Measurements from ENCODE around the gene NQO2.

The NQO2 gene, protein sequence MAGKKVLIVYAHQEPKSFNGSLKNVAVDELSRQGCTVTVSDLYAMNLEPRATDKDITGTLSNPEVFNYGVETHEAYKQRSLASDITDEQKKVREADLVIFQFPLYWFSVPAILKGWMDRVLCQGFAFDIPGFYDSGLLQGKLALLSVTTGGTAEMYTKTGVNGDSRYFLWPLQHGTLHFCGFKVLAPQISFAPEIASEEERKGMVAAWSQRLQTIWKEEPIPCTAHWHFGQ

DNA sequence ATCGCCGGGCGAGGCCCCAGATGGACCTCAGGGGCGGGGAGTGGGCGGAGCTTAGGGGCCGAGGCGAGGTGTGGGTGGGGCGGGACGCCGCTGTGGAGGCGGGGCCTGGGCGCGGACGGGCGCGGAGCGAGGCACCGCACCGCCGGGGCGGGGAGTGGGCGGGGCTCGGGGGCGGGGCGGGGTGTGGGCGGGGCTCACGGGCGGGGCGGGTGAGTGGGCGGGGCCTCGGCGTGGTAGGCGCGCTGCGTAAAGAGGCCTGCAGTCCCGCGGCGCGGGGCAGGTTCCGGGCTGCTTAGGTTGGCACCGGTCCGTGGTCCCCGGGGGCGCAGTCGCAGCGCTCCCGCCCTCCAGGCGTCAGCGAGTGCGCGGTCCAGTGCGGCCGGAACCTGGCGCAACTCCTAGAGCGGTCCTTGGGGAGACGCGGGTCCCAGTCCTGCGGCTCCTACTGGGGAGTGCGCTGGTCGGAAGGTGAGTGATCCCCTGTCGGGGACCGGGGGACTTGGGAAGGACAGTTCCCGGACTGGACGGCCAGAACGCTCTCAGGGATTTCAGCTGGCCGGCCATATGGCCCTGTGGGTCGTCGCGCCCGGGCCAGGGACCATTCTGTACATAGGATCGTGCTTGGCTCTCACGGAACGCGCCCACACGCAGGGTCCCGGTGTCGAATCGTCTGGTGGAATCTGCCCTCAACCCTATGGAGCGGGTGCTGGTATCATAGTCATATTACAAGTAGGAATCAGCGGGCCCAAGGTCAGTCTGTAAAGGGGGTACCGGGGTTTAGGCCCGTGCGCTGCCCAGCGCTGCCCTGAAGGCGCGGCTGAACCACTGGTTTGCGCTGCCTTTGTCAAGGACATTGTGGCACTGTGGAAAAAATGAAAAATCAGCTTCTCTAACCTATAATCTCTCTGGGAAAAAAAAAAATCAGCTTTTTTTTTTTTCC lies at the start of gene NQO2:
NQO2 (plus strand) TSS at position 277 of the 940 bp plus-strand sequence. CDS start 6,659 bp downstream, outside the sequence.
- Mint-ChIP-seq H3K9me3 (no peaks in the 10 kb centered on the region), H3K36me3 (ENCODE audit: insufficient read depth) (peaks cover 12% of the 10 kb centered on the region), H3K27me3 (no peaks in the 10 kb centered on the region), H3K4me1 (peaks cover 30% of the 10 kb centered on the region), H3K4me3 (peak within 1 kb of the TSS; percentile 88), H3K27ac (ENCODE audit: low read depth) (peak within 1 kb of the TSS; percentile 80)
- ATAC-seq (replicated peaks; ENCODE audit: extremely low read depth, poor library complexity, severe bottlenecking) (peak; percentile 71), DNase-seq (ENCODE audit: low spot score in 2 of 2) (peak; percentile 78 to 82)

DNA sequence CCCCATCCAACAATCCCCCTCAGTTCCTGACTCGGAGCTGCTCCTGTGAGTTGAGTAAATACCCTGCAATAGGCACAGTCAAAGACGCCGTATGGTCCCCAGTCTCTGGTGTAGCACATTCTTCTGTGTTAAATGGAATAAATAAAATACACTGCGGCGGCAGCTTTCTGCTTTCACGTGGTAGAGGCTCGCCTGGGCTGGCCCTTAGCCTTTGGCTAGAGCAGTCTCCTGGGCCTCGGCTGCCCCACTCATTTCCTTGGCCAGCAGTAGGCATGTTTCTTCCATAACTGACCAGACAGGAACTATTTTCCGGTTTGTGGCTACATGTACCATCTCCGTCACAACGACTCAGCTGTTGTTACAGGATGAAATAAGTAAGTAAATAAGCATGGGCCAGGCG lies 49.0 kb upstream of the NQO2 start:
- DNase-seq (ENCODE audit: low spot score in 2 of 2) (no peak), ATAC-seq (replicated peaks; ENCODE audit: extremely low read depth, poor library complexity, severe bottlenecking) (no peak)

DNA sequence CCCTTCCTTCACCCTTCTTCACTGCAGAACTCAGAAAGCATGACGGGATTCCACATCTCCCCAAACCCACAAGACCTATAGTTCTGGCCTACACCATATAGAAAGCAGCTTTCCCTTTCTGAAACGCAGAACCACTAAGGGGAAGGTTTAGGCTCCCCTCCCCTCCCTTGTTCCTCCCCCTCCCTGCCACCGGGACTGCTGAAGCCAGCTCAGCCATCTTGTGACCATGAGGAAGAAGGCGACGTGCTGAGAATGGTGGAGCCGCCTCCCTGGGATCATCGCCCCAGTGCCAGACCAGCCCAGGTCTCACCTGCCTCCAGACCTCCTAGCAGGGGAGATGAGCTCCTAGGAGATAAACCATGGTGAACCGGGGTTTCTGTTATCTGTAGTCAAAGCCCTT lies 48.0 kb upstream of the NQO2 start:
- Mint-ChIP-seq H3K4me1 (no peaks in the 10 kb centered on the region), H3K36me3 (ENCODE audit: insufficient read depth) (peaks cover 5% of the 10 kb centered on the region), H3K27ac (ENCODE audit: low read depth) (peak overlapping the region; percentile 74), H3K27me3 (no peaks in the 10 kb centered on the region), H3K9me3 (no peaks in the 10 kb centered on the region), H3K4me3 (no peak overlapping the region)
- ATAC-seq (replicated peaks; ENCODE audit: extremely low read depth, poor library complexity, severe bottlenecking) (no peak), DNase-seq (ENCODE audit: low spot score in 2 of 2) (no peak)

More for the DNA sequence above, 49.0 kb upstream of the NQO2 start:
- no peak overlapping the region for H3K27ac Mint-ChIP-seq (ENCODE audit: low read depth)
- no peaks in the 10 kb centered on the region for H3K27me3 Mint-ChIP-seq
- no peak overlapping the region for H3K4me3 Mint-ChIP-seq
- H3K9me3 Mint-ChIP-seq: no peaks in the 10 kb centered on the region
- H3K36me3 Mint-ChIP-seq (ENCODE audit: insufficient read depth): peaks cover 3% of the 10 kb centered on the region
- no peaks in the 10 kb centered on the region for H3K4me1 Mint-ChIP-seq

DNA sequence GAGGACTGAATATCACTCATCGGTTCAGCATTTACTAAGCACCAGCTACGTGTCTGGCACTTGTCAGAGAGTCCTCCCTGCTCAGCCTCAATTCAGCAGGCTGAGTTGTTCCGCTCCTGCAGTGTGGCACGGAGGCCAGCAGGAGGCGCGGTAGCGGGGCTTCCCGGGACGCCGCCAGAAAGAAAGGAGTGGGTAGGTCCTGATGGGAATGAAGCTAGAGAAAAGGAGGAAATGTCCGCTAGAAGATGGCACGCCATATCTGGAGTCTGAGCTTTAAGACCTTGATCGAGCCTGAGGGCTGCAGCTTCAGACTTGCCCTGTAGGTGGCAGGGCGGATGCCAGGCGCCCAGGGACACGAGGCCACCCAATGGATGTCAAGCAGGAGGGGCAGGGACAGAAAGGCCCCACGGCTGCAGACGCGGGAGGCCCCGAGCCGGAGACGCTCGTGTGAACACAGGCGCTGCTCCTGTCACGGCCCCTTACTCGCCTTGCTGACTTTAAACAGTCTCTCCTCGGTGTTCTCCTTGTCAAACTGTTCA lies 47.1 kb upstream of the NQO2 start:
- peak overlapping the region; percentile 58 for H3K4me3 Mint-ChIP-seq

DNA sequence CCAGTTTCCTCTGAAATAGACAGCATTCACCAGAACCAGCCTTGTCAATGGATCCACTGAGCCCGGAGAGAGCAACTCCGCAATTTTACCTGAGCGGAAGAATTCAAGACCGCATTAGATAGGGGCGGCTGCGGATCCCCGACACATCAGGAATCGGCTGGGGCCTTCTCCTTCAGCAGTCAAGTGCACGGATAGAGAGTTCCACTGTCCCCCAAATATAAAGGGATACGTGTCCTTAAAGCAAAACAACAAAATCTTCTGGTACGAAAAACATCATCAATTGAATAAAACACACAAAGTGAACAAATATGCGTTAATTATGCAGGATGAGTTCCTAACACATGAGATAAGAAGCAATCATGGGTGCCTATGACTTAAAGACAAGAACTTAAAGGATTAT lies 46.6 kb upstream of the NQO2 start:
- ATAC-seq (replicated peaks; ENCODE audit: extremely low read depth, poor library complexity, severe bottlenecking) (no peak), DNase-seq (ENCODE audit: low spot score in 2 of 2) (no peak)
- H3K36me3 Mint-ChIP-seq (ENCODE audit: insufficient read depth): peaks cover 8% of the 10 kb centered on the region
- H3K27me3 Mint-ChIP-seq: no peaks in the 10 kb centered on the region
- H3K4me1 Mint-ChIP-seq: no peaks in the 10 kb centered on the region
- H3K9me3 Mint-ChIP-seq: no peaks in the 10 kb centered on the region
- H3K27ac Mint-ChIP-seq (ENCODE audit: low read depth): peak overlapping the region; percentile 29
- no peak overlapping the region for H3K4me3 Mint-ChIP-seq

More for the DNA sequence above, 47.1 kb upstream of the NQO2 start:
- H3K9me3 Mint-ChIP-seq: no peaks in the 10 kb centered on the region
- peak overlapping the region; percentile 29 for H3K27ac Mint-ChIP-seq (ENCODE audit: low read depth)
- no peaks in the 10 kb centered on the region for H3K4me1 Mint-ChIP-seq
- no peaks in the 10 kb centered on the region for H3K27me3 Mint-ChIP-seq
- peaks cover 5% of the 10 kb centered on the region for H3K36me3 Mint-ChIP-seq (ENCODE audit: insufficient read depth)
- DNase-seq (ENCODE audit: low spot score in 2 of 2) (peak; percentile 37 to 52), ATAC-seq (replicated peaks; ENCODE audit: extremely low read depth, poor library complexity, severe bottlenecking) (peak; percentile 76)

DNA sequence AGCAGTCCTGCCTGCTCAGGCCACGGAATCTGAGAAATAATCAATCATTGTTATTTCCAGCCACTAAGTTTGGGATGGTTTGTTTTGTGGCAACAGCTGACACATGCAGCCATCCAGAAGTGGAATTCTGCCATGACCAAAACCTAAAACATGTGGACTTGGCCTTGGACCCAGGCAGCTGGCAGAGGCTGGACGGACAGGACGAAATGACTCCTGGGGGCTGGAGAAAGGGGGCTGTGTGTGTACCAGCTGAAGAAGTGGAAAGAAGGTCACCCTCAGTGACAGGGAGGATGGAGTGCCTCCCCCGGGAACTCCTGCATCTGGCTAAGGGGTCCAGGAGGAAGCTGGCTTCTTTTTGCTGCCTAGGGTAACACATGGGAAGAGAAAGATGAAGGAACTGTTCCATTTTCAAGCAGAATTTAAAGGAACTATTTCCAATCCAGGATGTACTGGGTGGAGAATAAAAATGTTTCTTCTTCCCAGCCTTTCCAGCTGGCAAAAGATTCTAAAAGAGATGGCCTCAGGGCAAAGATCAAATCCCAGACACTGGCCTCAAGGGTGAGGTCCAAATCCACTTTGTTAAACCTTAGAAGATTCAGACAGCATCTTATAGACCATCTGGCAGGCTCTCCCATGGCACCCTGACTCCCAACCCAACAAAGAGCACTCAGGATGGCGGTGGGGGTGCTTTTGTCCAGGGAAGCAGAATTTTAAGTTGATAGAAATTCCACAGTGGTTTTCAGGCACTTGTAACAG lies 42.6 kb upstream of the NQO2 start:
- peaks cover 11% of the 10 kb centered on the region for H3K4me1 Mint-ChIP-seq
- no peak overlapping the region for H3K27ac Mint-ChIP-seq (ENCODE audit: low read depth)
- ATAC-seq (replicated peaks; ENCODE audit: extremely low read depth, poor library complexity, severe bottlenecking) (no peak), DNase-seq (ENCODE audit: low spot score in 2 of 2) (no peak)
- no peak overlapping the region for H3K4me3 Mint-ChIP-seq
- no peaks in the 10 kb centered on the region for H3K27me3 Mint-ChIP-seq
- no peaks in the 10 kb centered on the region for H3K9me3 Mint-ChIP-seq
- H3K36me3 Mint-ChIP-seq (ENCODE audit: insufficient read depth): peaks cover 6% of the 10 kb centered on the region

DNA sequence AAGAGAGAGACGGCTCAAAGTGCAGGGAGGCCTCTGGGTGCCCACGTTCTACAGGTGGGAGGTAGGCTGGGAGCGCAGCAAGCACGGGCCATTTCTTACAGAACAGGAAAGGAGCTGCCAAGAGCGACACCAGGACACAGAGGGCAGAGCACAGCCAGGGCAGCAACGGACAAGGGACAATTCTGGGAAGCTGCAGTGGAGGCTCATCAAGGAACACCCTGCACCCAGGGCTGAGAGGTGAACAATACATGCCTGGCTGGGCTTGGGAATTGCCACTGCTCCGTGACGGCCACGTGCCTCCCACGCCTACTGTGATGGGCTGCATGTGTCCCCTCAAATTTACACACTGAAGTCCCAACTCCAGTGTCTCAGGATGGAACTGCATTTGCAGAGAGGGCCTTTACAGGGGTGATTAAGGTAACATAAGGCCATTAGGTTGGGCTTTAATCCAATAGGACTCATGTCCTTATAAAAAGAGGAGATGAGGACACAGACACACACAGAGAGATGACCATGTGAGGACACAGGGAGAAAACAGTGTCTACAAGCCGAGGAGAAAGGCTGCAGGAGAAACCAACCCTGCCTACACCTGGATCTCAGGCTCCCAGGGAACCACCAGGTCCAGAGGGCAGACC lies 41.9 kb upstream of the NQO2 start:
- ATAC-seq (replicated peaks; ENCODE audit: extremely low read depth, poor library complexity, severe bottlenecking) (no peak), DNase-seq (ENCODE audit: low spot score in 2 of 2) (no peak)
- Mint-ChIP-seq H3K36me3 (ENCODE audit: insufficient read depth) (peaks cover 8% of the 10 kb centered on the region), H3K4me3 (no peak overlapping the region), H3K4me1 (peaks cover 13% of the 10 kb centered on the region), H3K9me3 (no peaks in the 10 kb centered on the region), H3K27ac (ENCODE audit: low read depth) (no peak overlapping the region), H3K27me3 (no peaks in the 10 kb centered on the region)

DNA sequence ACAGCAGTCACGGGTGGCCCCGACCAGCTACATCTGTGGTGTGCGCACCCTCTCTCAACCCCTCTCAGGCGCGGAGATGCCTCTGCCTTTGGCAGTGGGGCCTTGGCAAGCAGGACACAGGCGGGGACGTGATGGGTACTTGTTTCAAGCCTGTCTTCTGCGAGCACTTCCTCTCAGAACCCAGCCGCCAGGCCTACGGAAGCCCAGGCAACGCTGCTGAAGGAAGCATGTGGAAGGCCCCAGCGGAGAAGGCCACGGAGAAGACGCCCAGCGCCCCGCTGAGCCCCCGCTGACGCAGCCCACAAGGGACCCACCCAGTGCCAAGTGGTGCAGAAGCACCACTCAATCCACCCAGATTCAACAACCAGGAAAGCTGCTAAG lies 41.4 kb upstream of the NQO2 start:
- Mint-ChIP-seq H3K9me3 (no peaks in the 10 kb centered on the region), H3K36me3 (ENCODE audit: insufficient read depth) (peaks cover 8% of the 10 kb centered on the region), H3K4me3 (no peak overlapping the region), H3K4me1 (peaks cover 14% of the 10 kb centered on the region), H3K27ac (ENCODE audit: low read depth) (no peak overlapping the region), H3K27me3 (no peaks in the 10 kb centered on the region)
- no peak for DNase-seq (ENCODE audit: low spot score in 2 of 2)
- ATAC-seq (replicated peaks; ENCODE audit: extremely low read depth, poor library complexity, severe bottlenecking): no peak

DNA sequence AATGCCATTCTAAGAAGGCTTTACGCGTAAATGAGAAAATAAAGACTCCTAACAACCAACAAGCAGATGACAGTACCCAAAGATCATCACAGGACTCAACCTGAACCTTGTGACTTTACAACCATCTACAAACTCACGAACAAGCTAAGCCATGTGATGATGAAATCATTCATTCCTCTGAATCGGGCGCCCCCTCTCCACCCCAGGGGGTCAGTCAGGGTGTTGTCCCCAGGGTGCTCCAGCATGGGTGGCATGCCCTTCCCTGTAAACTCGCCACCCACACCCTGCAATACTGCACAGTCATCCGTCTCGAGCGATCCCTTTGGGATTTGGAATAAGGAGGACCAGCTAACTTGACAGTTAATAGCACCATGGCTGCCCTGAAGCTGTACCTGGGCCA lies 40.9 kb upstream of the NQO2 start:
- Mint-ChIP-seq H3K27me3 (no peaks in the 10 kb centered on the region), H3K4me1 (peaks cover 18% of the 10 kb centered on the region), H3K4me3 (no peak overlapping the region), H3K36me3 (ENCODE audit: insufficient read depth) (peaks cover 8% of the 10 kb centered on the region), H3K9me3 (no peaks in the 10 kb centered on the region), H3K27ac (ENCODE audit: low read depth) (no peak overlapping the region)
- DNase-seq (ENCODE audit: low spot score in 2 of 2) (no peak), ATAC-seq (replicated peaks; ENCODE audit: extremely low read depth, poor library complexity, severe bottlenecking) (no peak)

DNA sequence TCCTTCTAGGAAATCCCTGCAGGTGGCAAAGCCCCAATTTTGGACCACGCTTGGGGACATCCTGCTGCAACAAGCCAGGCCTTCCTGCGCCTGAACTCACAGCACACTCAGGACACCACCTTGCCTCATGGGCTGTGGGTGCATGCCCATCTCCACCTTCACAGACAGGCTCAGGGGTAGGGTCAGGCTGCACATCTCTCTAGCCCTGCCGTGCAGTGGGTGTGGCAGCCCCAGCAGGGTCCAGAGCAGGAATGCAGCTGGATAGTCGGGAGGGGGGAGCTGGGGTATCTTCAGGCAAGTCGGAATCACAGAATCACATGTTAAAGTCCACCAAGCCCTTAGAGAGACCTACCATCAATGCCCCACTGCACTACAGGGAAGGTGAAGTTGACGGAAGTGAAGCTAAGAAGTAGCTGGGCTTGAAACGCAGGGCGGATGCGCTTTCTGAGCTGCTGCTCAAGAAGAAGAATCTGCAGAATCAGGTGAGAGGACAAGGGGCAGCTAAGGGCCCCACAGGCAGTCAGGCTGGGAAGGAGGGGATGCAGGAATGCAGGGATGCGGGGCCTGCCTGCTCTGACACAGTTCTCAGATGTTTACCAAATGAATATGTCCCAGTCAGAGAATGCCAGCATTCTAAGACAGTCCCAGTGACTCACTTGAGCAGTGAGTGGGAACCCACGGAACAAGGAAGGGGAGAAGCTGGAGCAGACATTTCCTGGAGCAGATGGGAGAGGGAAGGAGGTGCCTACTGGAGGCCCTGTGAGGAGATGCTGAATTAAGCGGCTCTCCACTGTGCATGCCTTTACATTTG lies 39.6 kb upstream of the NQO2 start:
- DNase-seq (ENCODE audit: low spot score in 2 of 2) (no peak), ATAC-seq (replicated peaks; ENCODE audit: extremely low read depth, poor library complexity, severe bottlenecking) (no peak)
- H3K4me1 Mint-ChIP-seq: peaks cover 23% of the 10 kb centered on the region
- H3K9me3 Mint-ChIP-seq: no peaks in the 10 kb centered on the region
- H3K27ac Mint-ChIP-seq (ENCODE audit: low read depth): no peak overlapping the region
- no peaks in the 10 kb centered on the region for H3K27me3 Mint-ChIP-seq
- peaks cover 8% of the 10 kb centered on the region for H3K36me3 Mint-ChIP-seq (ENCODE audit: insufficient read depth)
- no peak overlapping the region for H3K4me3 Mint-ChIP-seq

DNA sequence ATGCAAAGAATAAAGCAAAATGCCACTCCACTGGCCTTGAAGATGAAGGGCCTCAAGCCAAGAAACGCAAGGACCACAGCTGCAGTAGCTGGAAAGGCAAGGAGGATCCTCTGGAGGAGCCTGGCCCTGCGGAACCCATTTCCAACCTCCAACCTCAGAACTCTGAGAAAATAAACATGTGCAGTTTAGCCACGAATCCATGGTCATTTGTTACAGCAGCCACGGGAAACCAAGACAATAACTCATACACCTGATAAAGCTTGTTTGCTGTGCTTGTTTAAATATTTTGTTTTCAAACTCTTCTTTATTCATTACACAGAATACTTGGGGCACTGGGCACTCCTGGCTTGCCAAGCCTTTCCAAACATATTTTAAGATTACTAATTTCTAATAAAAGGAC lies 38.8 kb upstream of the NQO2 start:
- no peaks in the 10 kb centered on the region for H3K9me3 Mint-ChIP-seq
- H3K27ac Mint-ChIP-seq (ENCODE audit: low read depth): no peak overlapping the region
- ATAC-seq (replicated peaks; ENCODE audit: extremely low read depth, poor library complexity, severe bottlenecking) (no peak), DNase-seq (ENCODE audit: low spot score in 2 of 2) (no peak)
- H3K27me3 Mint-ChIP-seq: no peaks in the 10 kb centered on the region
- H3K4me3 Mint-ChIP-seq: no peak overlapping the region
- H3K4me1 Mint-ChIP-seq: peaks cover 24% of the 10 kb centered on the region
- H3K36me3 Mint-ChIP-seq (ENCODE audit: insufficient read depth): peaks cover 7% of the 10 kb centered on the region
